ENCODE data around the gene NEO1.

Gene NEO1

GRCh38 chr15:73033611-73034010 is 18.7 kb upstream of the NEO1 start:
- DNase-seq: no peak

DNA sequence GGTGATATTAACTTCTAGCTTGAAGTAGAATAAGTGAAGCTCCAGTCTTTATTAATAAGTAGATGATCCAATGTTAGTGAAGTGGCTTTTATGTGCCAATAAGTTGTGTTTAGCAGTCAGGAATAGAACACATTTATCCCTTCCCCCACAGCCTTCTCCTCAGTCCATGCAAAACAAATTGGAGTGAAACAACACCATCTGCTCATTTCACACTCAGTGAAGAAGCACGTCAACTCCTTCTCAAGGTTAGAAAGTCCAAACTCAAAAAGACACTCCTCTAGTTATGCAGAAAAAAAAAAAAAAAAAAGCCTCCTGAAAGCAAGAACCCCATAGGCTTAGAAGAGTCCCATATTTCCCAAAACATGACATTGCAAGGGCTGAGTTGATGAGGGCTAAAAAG is 18.0 kb upstream of the NEO1 start:
- DNase-seq: no peak

GRCh38 chr15:73035221-73035620 is 17.0 kb upstream of the NEO1 start:
- DNase-seq: no peak

DNA sequence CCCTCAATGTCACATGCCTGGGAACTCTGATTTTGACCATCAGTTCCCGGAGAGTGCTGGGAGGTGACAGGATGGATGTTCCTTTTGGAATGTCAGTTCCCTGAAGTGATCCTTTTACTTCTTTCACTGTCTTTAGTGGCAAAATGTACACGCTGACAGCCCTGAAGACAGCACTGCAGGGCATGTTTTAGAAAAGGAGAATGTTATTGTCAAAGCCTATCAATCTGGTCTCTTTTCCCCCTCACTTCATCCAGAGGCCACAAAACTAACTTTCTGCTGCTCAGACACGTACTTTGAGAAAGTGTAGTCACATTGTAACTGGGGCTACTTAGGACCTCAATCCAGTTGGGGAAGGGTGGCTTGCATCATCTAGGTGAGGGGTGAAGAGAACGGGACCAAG is 14.0 kb upstream of the NEO1 start:
- no peak for DNase-seq

DNA sequence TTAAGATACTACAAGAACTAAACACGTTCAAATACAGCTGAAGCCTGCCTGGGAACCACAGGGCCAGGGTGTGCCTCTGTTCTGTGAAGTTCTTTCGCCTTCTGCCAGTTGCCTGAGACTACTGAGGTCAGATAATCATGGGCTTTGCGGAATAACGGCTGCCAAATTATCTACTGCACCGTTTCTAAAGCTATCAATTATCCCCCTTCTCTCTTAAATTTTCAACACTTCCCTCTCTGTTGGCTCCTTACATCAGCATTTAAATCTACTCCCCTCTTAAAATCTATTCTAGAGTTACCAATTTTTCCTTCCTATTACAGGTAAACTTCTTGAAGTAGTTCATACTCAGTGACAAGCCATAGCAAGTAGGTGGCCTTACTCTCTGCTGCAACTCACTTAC is 6.2 kb upstream of the NEO1 start:
- no peak for DNase-seq

GRCh38 chr15:73047882-73048281 is 4.4 kb upstream of the NEO1 start:
- no peak for DNase-seq

- DNase-seq: no peak
These were observed 3.5 kb upstream of the NEO1 start for GRCh38 chr15:73048624-73049295.

DNA sequence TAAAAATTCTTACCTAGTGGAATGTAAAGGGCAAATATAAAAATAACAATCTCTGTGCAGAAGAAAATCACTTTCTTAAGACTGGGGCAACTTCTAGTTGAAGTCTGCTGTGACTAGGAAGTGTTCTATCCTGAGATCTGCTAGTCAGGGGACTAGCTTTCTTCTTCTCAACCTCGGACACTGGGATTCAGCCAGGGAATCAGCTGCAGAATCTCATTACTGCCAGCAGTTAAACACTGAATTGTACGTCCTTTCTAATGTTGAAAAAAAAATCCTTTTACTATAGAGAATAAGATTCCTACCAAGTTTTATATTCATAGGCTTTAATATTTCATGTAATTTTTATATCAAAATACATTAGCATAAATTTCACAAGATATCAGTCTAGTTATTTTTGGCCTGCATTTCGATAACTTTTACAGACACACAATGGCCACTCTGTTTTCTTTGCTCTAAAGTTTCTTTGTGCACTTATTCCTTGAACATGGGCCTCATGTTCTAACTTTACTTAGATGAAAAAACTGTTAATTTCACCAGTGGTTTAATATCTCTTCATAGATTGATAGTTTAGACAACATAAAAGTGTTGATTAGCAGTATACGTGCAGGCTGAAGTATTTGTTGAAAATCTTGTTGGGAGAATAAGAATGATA is 2.6 kb upstream of the NEO1 start:
- DNase-seq: no peak

GRCh38 chr15:73050561-73051295 is 1.5 kb upstream of the NEO1 start:
- DNase-seq: no peak

GRCh38 chr15:73051391-73051806 is 864 bp upstream of the NEO1 start:
- DNase-seq: no peak

GRCh38 chr15:73052653-73053397 is 562 bp downstream of the NEO1 start:
- no peak for DNase-seq

DNA sequence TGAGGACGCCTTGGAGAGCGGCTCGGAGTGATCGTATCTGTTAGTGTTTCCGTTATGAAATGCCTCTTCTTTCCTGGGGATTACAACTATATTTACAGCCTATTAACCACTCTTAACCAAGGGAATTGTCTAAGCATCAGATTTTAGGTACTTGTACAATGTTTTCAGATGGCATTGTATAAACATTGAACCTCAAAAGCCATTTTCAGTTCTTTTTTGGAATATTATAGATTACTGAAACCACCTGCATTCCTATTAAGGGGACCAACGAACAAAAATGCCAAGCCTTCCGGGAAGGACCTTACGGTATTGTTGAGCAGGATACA is 1.1 kb downstream of the NEO1 start:
- no peak for DNase-seq

GRCh38 chr15:73054417-73054953 is 2.2 kb downstream of the NEO1 start:
- no peak for DNase-seq

GRCh38 chr15:73056460-73056859 is 4.2 kb downstream of the NEO1 start:
- DNase-seq: no peak

DNA sequence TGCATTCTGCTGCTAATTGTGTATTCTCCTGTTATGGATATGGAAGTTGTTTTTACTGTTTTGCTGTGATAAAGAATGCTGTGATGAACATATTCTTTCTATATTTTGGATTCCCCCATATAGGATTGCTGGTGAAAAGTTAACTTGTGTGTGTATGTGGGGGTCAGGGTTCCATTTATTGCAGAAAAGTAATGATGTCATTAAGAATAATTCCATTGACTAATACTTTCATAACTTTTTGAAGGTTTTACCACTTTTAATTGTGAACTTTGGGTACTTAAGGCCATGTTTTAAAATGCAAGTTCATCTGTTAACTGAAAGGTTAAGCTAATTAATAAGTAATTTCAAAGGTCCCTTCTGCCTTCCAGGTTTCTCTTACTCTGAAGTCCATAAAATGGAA is 6.2 kb downstream of the NEO1 start:
- DNase-seq: no peak

GRCh38 chr15:73065114-73065513 is 12.9 kb downstream of the NEO1 start:
- DNase-seq: no peak

DNA sequence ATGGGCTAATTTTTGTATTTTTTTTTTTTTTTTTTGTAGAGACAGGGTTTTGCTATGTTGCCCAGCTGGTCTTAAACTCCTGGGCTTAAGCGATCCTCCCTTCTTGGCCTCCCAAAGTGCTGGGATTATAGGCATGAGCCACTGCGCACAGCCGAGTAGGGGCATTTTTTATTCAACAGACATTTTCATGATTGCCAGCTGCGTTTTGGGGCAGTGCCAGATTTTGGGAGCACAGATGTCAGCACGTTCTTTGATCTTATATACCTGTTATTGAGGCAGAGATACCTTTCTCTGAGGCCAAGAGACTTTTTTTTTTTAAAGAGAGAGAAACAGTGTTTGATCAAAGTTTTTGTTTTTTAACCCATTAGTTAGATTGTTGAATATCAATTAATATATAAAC is 16.8 kb downstream of the NEO1 start:
- no peak for DNase-seq

- no peak for DNase-seq
These were observed 20.6 kb downstream of the NEO1 start for GRCh38 chr15:73072894-73073293.

DNA sequence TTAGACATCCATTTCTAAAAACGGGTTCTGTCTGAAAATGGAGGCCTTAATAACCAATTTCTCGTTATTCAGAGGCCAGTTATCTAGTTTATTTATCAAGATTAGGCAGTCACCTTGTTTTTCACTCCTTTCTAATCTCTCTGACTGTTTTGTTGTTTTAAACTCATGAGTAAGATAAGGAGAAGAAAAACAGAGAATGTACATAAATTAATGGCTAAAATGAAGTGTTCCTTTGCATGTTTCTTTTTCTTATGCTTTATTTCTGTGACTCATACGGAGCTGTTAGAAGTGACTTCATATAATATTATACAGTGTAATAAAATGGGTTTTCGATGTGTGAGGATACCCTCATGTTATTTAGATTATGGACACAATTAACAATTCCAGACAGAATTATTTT is 22.0 kb downstream of the NEO1 start:
- DNase-seq: no peak

DNA sequence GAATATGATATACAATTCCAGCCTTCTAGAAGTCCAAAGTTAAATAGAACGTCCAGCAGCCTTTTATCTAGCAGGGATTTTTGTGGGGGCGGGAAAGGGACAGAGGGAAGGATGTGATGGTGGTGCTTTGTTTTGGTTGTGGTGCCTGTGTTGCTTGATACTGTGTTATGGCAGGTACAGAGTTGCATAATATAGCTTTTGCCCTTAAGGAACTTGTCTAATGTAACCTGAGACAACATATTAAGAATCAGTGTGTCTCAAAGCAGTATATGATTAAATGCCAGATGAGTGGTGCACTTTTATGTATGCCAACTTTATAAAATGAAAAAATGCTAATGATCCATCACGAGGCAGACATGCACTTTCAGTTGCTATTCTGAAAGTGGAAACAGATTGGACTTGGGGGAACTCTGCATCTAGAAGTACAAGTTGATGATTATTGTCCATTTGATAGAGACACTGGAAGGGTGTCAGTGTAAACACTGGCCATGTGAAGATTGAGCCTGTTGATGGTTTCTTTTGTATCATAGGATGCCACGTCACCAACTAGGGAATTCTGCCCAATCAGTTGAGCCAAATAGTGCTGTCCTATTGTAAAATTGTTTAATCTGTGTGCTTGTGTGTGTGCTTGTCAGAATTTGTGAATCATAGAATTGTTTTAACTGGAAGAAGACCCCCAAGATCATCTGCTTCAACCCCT is 23.0 kb downstream of the NEO1 start:
- DNase-seq: no peak

DNA sequence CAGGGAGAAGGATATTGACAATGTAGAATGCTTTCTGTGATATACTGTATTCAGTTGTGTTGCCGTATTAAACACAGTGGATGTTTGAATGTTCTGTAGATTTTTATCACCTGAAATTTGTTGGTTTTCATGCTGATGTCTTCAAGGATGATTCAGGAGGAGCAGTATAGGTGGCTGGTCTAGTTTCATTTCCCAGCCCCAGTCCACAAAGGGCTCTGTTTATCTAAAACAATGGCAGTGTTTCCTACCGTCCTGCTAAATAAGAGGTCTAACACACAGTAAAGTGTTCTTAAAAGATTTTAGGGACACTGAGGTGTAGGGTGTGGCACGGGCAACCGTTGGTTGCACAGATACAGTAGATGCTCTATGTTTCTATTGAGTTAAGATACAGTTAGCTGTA is 26.0 kb downstream of the NEO1 start:
- DNase-seq: no peak

DNA sequence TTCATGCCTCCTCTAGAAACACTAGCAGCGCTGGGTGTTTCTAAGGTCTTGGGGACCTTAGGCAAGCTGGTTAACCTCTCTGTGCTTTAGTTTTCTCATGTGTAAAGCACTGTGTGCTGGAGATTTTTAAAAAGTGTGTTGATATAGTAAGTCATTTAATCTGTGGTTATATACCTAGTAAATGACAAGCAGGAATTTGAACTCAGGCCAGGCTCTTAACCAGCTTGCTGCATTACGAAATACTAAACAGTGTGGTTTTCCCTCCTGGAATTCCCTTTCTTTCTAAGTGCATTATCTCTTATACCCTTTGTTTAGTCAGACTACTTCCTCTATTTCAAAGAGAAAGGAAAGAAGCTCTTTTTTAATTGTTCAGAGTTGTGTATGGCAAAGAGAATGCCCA is 26.5 kb downstream of the NEO1 start:
- DNase-seq: no peak

DNA sequence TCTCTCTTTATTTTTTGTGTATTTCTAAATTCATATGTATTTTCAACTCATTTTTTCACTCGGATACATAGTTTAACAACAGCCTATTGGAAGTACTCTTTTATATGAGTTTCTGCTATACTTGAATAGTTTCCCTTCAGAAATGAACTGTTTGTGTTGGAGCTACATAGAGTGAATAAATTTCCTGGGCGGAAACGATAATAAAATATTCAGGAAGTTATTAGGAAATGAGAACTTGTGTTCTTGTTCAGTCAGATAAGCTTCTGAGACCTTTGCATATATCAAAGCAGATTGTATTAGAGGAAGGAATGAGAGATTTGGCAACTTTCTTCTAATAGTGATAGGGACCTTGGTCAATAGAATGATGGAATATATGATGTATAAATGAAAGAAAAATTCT is 27.3 kb downstream of the NEO1 start:
- DNase-seq: no peak

Data from cerebellar nuclear complex (tissue), 1 donor.